ENCODE measurements around the gene SHC4.

GRCh38 chr15:48986240-48986639 lies 22.5 kb upstream of the SHC4 start:
- TF ChIP-seq POLR2A (IDR thresholded peaks at IDR 0.05; ENCODE audit: extremely low read depth, insufficient read length) = no peak
- no peak for TF ChIP-seq CTCF (IDR thresholded peaks at IDR 0.05; ENCODE audit: low read depth, low read length)
